Memory B cell (primary cell): Measurements from ENCODE around the gene PRDM11.

ENCODE experiments used
- ATAC-seq: fragments of 150-1000 bp; cut with Tn5 transposase; 2 replicates; pipeline ENCODE4 v1.10.0; 2021; ENCODE audit warnings: low read depth, mild to moderate bottlenecking, moderate library complexity
- DNase-seq, 2 donors: peaks; one replicate each; pipeline ENCODE4 v3.0.0; 2022; ENCODE audit warnings: low spot score in 2 of 2
- H3K27ac Mint-ChIP-seq: one replicate; pipeline ENCODE4 v1.8.0; 2022; ENCODE audit warnings: mild to moderate bottlenecking, moderate library complexity, mixed read lengths
- H3K27me3 Mint-ChIP-seq: one replicate; pipeline ENCODE4 v1.8.0; 2022; ENCODE audit warnings: mixed read lengths
- H3K36me3 Mint-ChIP-seq: one replicate; pipeline ENCODE4 v1.8.0; 2022; ENCODE audit warnings: mild to moderate bottlenecking, mixed read lengths
- H3K4me1 Mint-ChIP-seq: one replicate; pipeline ENCODE4 v1.8.0; 2022; ENCODE audit warnings: mixed read lengths
- H3K4me3 Mint-ChIP-seq: one replicate; pipeline ENCODE4 v1.8.0; 2022; ENCODE audit warnings: mild to moderate bottlenecking, moderate library complexity, mixed read lengths
- H3K9me3 Mint-ChIP-seq: one replicate; pipeline ENCODE4 v1.8.0; 2022; ENCODE audit warnings: mixed read lengths

Gene PRDM11

GRCh38 chr11:45209891-45210699 lies 63.7 kb downstream of the PRDM11 start:
- H3K27ac Mint-ChIP-seq = peak overlapping the region; percentile 58
- H3K36me3 Mint-ChIP-seq = peaks cover 23% of the 10 kb centered on the region
- H3K4me1 Mint-ChIP-seq = peaks cover 14% of the 10 kb centered on the region
- peak; percentile 39 for ATAC-seq
- H3K4me3 Mint-ChIP-seq = no peak overlapping the region
- no peak for DNase-seq
- H3K27me3 Mint-ChIP-seq = no peaks in the 10 kb centered on the region
- no peaks in the 10 kb centered on the region for H3K9me3 Mint-ChIP-seq

- DNase-seq = no peak
- no peaks in the 10 kb centered on the region for H3K27me3 Mint-ChIP-seq
- ATAC-seq = no peak
- no peak overlapping the region for H3K4me3 Mint-ChIP-seq
- H3K4me1 Mint-ChIP-seq = peaks cover 19% of the 10 kb centered on the region
- H3K36me3 Mint-ChIP-seq = peaks cover 19% of the 10 kb centered on the region
- H3K27ac Mint-ChIP-seq = no peak overlapping the region
- no peaks in the 10 kb centered on the region for H3K9me3 Mint-ChIP-seq
Observed at GRCh38 chr11:45210846-45211245, 64.4 kb downstream of the PRDM11 start.

- H3K27ac Mint-ChIP-seq = no peak overlapping the region
- H3K36me3 Mint-ChIP-seq = peaks cover 19% of the 10 kb centered on the region
- no peak overlapping the region for H3K4me3 Mint-ChIP-seq
- no peaks in the 10 kb centered on the region for H3K9me3 Mint-ChIP-seq
- H3K4me1 Mint-ChIP-seq = peaks cover 19% of the 10 kb centered on the region
- no peak for ATAC-seq
- H3K27me3 Mint-ChIP-seq = no peaks in the 10 kb centered on the region
- DNase-seq = no peak
Observed at GRCh38 chr11:45211732-45212131, 65.3 kb downstream of the PRDM11 start.

DNA sequence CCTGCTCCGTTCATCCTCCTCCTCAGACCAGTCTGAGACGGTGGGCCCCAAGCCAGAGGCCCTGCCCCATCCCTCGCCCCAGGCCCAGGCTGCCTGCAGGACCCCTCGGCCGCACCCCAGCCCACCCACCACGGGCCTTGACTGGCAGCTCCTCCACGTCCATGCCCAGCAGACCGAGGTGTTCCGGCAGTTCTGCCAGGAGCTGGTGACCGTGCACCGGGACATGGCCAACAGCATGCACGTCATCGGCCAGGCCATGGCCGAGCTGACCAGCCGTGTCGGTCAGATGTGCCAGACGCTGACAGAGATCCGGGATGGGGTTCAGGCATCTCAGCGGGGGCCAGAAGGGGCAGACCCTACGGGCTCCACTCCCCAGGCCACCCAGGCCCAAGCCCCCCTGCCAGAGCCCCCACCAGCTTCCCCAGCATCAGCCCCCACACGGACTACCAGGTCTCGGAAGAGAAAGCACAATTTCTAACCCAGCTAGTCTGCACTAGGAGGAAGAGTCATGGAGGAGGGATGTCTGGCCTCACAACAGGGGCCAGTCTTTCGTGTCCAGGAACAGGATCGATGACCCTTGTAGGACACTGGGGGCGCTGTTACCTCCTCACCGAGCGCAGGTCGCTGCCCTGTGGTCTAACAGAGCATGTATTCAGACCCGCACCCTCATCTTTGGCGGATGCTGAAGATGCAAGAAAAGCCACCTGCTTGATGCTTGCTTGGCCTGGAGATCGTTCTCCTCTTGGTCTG lies 66.3 kb downstream of the PRDM11 start:
- DNase-seq (no peak), ATAC-seq (no peak)
- Mint-ChIP-seq H3K9me3 (no peaks in the 10 kb centered on the region), H3K27ac (no peak overlapping the region), H3K27me3 (no peaks in the 10 kb centered on the region), H3K36me3 (peaks cover 19% of the 10 kb centered on the region), H3K4me3 (no peak overlapping the region), H3K4me1 (peaks cover 19% of the 10 kb centered on the region)

DNA sequence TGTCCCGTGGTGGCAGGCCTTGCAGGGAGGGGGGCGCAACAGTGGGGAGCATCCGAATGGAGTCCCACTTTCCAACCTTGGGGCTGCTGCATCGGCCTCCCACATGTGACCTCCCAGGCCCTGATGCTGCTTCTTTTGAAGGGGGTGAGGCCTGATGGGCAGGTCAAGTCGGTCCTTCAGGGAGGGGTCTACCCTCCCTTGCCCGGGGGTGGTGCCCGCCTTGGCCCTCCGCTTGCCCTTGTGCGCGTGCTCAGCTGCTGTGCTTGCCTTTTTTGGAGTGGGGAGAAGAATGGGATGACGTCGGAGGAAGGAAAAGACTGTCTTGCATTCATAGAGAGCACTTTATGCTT lies 66.9 kb downstream of the PRDM11 start:
- Mint-ChIP-seq H3K4me3 (no peak overlapping the region), H3K27me3 (no peaks in the 10 kb centered on the region), H3K9me3 (no peaks in the 10 kb centered on the region), H3K27ac (no peak overlapping the region), H3K4me1 (peaks cover 19% of the 10 kb centered on the region), H3K36me3 (peaks cover 19% of the 10 kb centered on the region)
- DNase-seq (no peak), ATAC-seq (no peak)

GRCh38 chr11:45213717-45214116 lies 67.3 kb downstream of the PRDM11 start:
- Mint-ChIP-seq H3K27ac (no peak overlapping the region), H3K4me1 (peaks cover 19% of the 10 kb centered on the region), H3K4me3 (no peak overlapping the region), H3K36me3 (peaks cover 19% of the 10 kb centered on the region), H3K27me3 (no peaks in the 10 kb centered on the region), H3K9me3 (no peaks in the 10 kb centered on the region)
- DNase-seq (no peak), ATAC-seq (no peak)

- Mint-ChIP-seq H3K4me1 (peaks cover 8% of the 10 kb centered on the region), H3K27me3 (no peaks in the 10 kb centered on the region), H3K9me3 (no peaks in the 10 kb centered on the region), H3K36me3 (peaks cover 15% of the 10 kb centered on the region), H3K27ac (no peak overlapping the region), H3K4me3 (no peak overlapping the region)
- no peak for ATAC-seq
- no peak for DNase-seq
Observed at GRCh38 chr11:45215098-45215865, 68.8 kb downstream of the PRDM11 start.

- Mint-ChIP-seq H3K27me3 (no peaks in the 10 kb centered on the region), H3K4me1 (peaks cover 7% of the 10 kb centered on the region)
Observed at GRCh38 chr11:45216031-45216430, 69.6 kb downstream of the PRDM11 start.

DNA sequence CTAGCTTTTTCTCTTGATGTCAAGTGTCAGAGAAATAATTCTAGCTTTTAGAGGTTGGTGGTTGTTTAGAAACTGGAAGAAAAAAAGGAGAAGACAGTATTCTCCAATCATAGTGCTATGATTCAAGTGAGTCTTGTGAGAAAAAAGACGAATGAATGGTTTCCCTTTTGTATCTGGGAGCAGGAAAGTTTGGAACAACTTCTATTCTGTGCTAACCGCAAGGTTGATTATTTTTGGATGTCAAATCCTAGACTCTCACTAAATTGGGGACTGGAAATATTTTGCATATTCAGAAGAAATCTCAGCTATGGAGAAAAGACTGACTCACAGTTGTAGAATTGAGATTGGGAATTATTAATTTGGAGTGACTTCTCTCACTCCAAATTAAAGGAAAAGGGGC lies 70.5 kb downstream of the PRDM11 start:
- ATAC-seq (no peak), DNase-seq (no peak)
- Mint-ChIP-seq H3K27me3 (no peaks in the 10 kb centered on the region), H3K27ac (no peak overlapping the region), H3K9me3 (no peaks in the 10 kb centered on the region), H3K4me3 (no peak overlapping the region), H3K36me3 (peaks cover 20% of the 10 kb centered on the region), H3K4me1 (peaks cover 7% of the 10 kb centered on the region)

More at GRCh38 chr11:45216031-45216430, 69.6 kb downstream of the PRDM11 start:
- no peak for DNase-seq
- no peak overlapping the region for H3K27ac Mint-ChIP-seq
- ATAC-seq = no peak
- H3K9me3 Mint-ChIP-seq = no peaks in the 10 kb centered on the region
- H3K36me3 Mint-ChIP-seq = peaks cover 18% of the 10 kb centered on the region
- no peak overlapping the region for H3K4me3 Mint-ChIP-seq

DNA sequence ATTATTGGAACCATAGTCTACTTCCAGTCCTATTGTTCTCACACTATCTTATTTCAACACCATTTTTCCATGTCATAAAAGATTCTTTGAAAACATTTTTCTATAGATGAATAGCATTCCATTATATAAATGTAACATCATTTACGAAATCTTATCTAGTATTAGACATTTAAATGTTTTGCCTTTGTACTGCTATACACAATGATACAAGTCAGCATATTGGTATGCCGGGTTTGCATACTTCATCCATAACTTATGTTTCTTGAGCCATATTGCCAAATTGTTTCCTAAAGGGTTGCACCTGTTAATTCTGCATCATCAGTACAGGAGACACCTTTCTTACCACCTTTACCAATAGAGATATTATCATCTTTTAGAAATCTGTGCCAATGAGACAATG lies 71.6 kb downstream of the PRDM11 start:
- DNase-seq (no peak), ATAC-seq (no peak)
- H3K36me3 Mint-ChIP-seq = peaks cover 17% of the 10 kb centered on the region
- H3K27ac Mint-ChIP-seq = no peak overlapping the region
- H3K27me3 Mint-ChIP-seq = no peaks in the 10 kb centered on the region
- H3K9me3 Mint-ChIP-seq = no peaks in the 10 kb centered on the region
- H3K4me3 Mint-ChIP-seq = no peak overlapping the region
- H3K4me1 Mint-ChIP-seq = peaks cover 7% of the 10 kb centered on the region

GRCh38 chr11:45218705-45219104 lies 72.3 kb downstream of the PRDM11 start:
- H3K4me1 Mint-ChIP-seq = peaks cover 5% of the 10 kb centered on the region
- H3K27me3 Mint-ChIP-seq = no peaks in the 10 kb centered on the region
- ATAC-seq (no peak), DNase-seq (no peak)
- no peak overlapping the region for H3K27ac Mint-ChIP-seq
- peaks cover 15% of the 10 kb centered on the region for H3K36me3 Mint-ChIP-seq
- H3K9me3 Mint-ChIP-seq = no peaks in the 10 kb centered on the region
- H3K4me3 Mint-ChIP-seq = no peak overlapping the region

- H3K27ac Mint-ChIP-seq = no peak overlapping the region
- DNase-seq = no peak
- H3K4me3 Mint-ChIP-seq = no peak overlapping the region
- H3K36me3 Mint-ChIP-seq = peaks cover 18% of the 10 kb centered on the region
- no peaks in the 10 kb centered on the region for H3K27me3 Mint-ChIP-seq
- peaks cover 5% of the 10 kb centered on the region for H3K4me1 Mint-ChIP-seq
- no peaks in the 10 kb centered on the region for H3K9me3 Mint-ChIP-seq
- ATAC-seq = no peak
Observed at GRCh38 chr11:45219411-45219810, 73.0 kb downstream of the PRDM11 start.

DNA sequence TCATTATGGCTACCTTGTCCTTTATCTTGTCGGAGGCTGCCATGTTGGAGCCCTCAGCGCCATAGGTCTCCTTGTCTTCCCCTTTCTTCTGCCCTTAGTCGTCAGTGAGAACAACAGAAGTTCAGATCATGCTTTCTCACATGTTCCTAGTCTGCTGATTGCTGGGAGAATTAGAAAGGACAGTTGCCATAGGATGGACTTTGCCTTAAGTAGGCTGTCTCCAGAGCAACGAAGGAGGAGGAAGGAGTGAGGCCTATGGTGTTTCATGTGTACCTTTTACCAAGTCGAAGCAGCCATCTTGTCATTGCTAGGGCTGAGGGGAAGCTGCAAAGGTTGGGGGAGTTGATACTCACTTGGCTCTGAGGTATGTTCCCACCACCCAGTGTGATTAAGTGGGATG lies 77.1 kb downstream of the PRDM11 start:
- Mint-ChIP-seq H3K4me3 (no peak overlapping the region), H3K9me3 (no peaks in the 10 kb centered on the region), H3K36me3 (peaks cover 41% of the 10 kb centered on the region), H3K27me3 (no peaks in the 10 kb centered on the region), H3K4me1 (no peaks in the 10 kb centered on the region), H3K27ac (no peak overlapping the region)
- no peak for ATAC-seq
- DNase-seq = no peak

DNA sequence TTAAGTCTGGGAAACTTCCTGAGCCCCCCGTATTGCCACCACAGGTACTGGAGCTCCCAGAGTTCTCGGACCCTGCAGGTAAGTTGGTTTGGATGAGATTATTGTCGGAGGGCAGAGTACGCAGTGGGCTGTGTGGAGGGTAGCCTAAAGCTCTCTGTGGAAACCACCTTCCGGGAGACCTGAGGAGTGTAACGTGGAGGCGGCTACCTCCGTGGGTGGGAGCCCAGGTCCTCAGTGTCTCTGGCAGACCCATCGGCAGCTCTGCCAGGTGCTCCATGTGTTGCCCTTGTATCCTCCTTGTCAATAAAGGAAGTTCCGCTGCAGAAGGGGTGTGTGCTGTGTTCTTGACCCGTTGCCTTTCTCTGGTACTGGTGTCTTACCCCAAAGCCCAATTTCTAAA lies 78.3 kb downstream of the PRDM11 start:
- Mint-ChIP-seq H3K4me3 (no peak overlapping the region), H3K36me3 (peaks cover 40% of the 10 kb centered on the region), H3K27me3 (no peaks in the 10 kb centered on the region), H3K9me3 (no peaks in the 10 kb centered on the region), H3K27ac (no peak overlapping the region), H3K4me1 (no peaks in the 10 kb centered on the region)
- ATAC-seq (no peak), DNase-seq (no peak)
